Stimulated activated naive CD4-positive, alpha-beta T cell treated with Interleukin-2 at 50 U/mL for 16 hours (primary cell): ENCODE data around the gene CALML5.

ENCODE experiments used
- DNase-seq: peaks from one replicate; lab custom pipeline; 2025; lab: John Stamatoyannopoulos, UW

Gene CALML5

DNA sequence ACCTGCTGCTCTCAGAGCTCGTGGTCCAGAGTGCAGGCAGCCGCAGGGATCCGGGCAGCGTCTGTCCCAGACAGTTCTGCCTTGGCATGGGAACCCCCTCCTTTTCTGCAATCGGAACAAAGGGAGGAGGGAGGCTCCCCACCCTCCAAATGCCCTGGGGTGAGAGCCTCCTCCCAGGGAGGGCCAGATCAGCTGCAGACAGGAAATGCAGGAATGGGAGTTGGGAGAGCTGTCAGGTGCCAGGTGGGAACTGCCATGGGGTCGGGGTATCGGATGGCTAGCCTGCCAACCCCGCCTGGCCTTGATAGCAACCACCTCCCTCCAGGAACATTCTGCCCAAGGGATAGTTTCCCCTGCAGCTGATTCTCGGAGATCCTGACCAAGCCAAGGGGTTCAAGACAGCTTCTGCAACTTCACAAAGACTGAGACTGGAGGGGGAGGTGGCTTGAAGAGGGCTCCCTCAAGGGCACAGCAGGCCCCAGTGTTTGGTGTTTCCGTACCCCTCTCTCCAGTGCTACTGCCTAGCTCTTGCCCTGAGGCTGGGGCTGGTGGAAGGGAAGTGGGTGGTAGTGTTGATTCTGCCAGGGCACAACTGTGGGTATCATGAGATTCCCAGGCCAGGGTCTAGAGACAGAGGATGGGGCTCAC is at the start of gene CALML5:
CALML5 (minus strand) TSS at position 78 of the 648 bp plus-strand sequence. CDS start 132 bp downstream, outside the sequence.
- DNase-seq: no peak

GRCh38 chr10:5547931-5548660 is 48.7 kb upstream of the CALML5 start:
- no peak for DNase-seq

- no peak for DNase-seq
These were observed 48.2 kb upstream of the CALML5 start for GRCh38 chr10:5547681-5547930.

- DNase-seq: no peak
These were observed 47.7 kb upstream of the CALML5 start for GRCh38 chr10:5546891-5547680.

DNA sequence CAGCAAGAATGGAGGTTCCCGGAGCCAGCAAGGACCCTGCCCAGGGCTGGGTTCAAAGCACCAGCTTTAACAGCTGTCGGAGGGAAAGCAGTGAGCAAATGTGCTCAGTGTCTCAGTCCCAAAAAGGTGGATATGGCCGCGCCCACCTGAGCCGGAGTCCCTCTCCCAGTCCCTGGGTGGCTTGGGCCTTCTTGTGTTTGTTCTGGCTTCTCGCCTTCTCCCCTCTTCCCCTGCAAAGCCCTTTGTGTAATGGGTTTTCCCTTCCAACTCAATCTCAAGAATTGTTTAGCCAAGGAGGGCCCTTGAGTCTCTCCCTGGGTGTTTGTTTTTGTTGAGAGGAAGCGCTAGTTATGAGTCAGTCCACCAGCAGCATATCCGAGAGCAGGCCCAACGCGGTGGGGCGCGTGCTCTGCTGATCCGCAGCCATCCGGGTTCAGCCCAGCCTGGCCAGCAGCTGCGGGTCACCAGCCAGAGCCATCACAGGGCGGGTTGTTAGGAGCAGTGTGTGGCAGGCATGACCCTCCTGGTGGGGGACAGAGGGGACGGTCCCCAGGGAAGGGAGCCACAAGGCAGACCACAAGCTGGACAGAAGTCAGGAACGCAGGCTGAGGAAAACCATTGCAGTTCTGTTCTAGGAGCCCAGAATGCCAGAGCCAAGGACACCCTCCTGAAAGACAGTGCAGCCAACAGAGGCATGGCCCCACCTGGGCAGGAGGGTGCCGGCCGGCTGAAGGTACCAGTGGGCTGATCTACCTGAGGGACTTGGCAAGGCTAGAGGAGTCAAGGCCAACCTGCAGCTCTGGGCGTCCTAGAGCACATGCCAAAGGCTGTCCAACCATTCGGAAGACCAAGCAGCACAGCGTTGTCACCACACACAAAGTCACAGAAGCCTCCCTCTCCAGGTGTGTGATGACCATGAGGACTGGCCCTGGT is 46.7 kb upstream of the CALML5 start:
- no peak for DNase-seq

- no peak for DNase-seq
These were observed 46.0 kb upstream of the CALML5 start for GRCh38 chr10:5545426-5545777.

- no peak for DNase-seq
These were observed 45.6 kb upstream of the CALML5 start for GRCh38 chr10:5545011-5545410.

DNA sequence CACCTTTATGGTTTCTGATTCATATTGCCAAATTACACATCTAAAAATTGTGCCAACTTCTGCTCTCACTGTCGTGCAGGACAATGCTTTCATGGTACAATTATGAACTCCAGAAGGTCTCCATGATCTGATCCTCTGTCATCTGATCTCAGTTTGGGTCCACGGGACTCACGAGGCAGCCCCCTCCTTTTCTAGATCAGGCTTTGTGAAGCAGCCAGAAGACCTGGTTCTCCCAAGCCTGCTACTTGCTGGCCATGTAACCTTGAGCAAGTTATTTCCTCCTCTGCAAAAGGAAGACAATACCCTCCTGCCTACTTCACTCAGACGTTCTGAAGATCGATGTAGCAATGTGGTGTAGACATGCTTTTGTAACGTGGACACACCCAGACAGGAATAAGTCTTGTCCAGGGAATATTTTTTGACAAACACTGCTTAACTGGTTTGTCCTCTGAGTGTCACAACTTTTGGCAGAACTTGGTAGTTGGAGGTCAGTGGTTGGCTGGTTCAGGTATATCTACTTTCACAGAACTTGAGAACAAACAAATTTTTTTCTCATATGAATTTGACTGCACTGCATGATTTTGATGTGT is 44.9 kb upstream of the CALML5 start:
- no peak for DNase-seq

DNA sequence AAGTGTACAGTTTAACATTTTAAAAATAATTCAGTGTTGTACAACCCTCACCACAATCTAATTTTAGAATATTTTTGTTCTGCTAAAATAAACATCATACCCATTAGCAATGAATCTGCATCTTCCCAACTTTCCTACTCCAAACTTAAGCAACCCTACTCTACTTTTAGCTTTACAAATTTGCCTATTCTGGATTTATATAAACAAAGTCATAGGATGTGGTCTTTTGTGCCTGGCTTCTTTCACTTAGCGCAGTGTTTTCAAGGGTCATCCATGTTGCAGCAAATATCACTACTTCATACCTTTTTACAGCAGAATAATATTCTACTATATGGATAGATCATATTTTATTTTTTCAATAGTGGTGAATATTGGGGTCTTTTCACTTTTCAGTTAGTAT is 44.3 kb upstream of the CALML5 start:
- no peak for DNase-seq

GRCh38 chr10:5542100-5542499 is 42.7 kb upstream of the CALML5 start:
- DNase-seq: no peak

GRCh38 chr10:5540891-5541290 is 41.5 kb upstream of the CALML5 start:
- no peak for DNase-seq

- no peak for DNase-seq
These were observed 40.7 kb upstream of the CALML5 start for GRCh38 chr10:5540080-5540479.

- no peak for DNase-seq
These were observed 39.7 kb upstream of the CALML5 start for GRCh38 chr10:5538892-5539651.

DNA sequence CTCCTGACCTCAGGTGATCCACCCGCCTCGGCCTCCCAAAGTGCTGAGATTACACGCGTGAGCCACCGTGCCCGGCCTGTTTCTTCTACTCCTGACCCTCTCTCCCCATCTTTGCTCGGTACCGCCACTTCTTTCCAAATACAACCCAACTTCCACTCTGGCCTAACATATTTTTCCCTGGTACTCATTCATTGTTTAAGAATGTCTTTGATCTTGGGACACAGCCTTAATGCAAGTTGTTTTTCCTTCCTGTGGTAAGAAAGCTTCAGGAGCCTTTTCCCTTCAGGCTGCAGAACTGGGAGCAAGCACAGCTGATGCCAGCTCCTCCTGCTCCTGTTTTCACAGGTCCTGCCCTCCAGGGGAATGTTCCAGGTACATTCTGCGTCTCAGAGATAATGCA is 39.1 kb upstream of the CALML5 start:
- DNase-seq: no peak

DNA sequence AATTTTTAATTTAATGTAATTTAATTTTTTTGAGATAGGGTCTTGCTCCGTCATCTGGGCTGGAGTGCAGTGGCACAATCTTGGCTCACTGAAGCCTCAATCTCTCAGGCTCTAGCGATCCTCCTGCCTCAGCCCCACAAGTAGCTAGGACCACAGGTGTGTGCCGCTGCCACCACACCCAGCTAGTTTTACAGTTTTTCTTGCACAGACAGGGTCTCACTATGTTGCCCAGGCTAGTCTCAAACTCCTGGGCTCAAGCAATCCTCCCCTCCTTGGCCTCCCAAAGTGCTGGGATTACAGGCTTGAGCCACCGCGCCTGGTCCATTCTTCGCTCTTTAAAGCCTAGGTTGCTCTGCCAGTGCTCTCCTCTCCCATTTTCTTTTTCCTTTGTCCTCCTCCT is 38.3 kb upstream of the CALML5 start:
- no peak for DNase-seq

GRCh38 chr10:5536486-5537081 is 37.2 kb upstream of the CALML5 start:
- no peak for DNase-seq

DNA sequence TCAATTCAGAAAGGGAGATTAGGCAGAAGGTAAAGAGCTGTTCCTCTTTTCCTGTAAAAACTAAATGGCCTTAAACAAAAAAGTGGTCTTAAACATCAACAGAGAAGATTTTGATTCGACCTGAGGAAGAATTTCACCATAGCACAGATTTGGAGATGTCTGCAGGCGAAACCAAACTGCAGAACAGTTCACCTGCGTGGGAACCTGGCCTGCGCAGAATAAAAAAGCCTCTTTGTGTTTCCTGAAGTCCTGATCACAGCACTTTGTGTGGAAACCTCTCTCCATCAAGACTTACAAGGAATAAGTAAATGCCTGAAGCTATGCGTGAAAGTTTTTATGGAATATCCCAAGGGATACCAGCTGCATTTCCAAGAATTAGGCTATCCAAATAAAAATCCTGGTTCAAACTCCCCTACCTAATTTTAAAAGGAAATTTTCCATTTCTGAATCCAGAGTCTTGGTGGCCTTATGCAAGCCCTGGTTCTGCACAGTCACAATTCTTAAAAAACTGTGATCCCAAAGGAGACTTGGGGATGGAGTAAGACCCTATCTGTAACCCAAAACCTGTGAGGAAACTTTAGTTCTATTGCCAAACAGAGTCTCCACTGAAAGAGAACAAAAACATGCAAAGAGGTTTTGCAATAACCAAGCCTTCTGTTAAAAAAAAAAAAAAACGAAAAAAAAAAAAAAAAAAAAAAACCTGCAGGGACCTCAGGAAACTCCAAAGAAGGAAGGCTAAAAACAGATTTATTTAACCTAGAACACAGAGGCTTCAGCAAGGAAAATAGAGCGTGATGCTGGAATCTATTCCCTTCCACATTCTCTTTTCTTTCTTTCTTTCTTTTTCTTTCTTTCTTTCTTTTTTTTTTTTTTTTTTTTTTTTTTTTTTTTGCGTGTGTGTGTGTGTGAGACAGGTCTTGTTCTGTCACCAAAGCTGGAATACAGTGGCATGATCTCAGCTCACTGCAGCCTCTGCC is 35.8 kb upstream of the CALML5 start:
- DNase-seq: no peak

DNA sequence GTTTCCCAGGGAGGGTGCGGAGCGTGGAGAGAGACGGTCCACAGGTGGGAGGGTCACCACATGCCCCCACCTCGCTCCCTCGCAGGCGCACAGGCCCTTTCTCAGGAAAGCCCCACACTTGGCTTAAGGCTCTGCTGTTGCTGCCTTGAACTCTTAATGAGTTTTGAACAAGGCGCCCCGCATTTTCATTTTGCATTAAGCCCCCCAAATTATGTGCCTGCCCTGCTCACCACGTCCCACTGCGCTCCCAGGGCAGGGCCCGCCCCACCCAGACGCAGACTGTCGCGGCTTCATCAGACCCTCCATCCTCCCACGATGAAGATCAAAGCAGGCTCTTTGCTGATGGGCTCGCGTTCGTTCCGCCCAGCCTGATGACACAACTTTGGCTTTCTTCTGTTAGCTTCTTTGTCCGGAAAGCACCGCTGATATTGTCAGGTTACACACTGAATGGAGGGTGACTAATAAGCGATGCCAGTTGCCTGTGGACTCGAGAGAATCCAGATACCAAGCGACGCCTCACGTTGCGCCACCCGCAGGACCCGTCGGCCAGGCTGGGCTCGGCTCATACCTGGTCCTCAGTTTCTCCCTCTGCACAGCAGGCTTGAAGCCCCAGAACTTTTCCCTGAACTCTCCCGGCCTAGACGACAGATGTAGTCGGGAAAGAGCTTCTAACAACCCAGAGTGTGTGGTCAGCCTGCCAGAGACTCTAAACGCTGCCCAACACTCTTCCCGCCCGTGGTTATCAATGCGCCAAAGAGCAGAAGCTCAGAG is 34.9 kb upstream of the CALML5 start:
- no peak for DNase-seq
